Neural cell (in vitro differentiated cells): ENCODE data around the gene ACR. TPM values are rescaled to one million over a fixed set of nuclear protein-coding genes. Genes with fewer than 3 reads are reported as not detected.

Experiments
- H2AFZ ChIP-seq: fragments of 200-600, 300-800 bp; sonication (generic), shearing (Covaris generic); 2 replicates; pipeline ENCODE4 v1.6.0; 2014; ENCODE audit warnings: low read depth, mild to moderate bottlenecking, antibody characterized with exemption, low read length, moderate library complexity
- H3F3A ChIP-seq: fragments of 200-600 bp; shearing (Covaris generic); 2 replicates; pipeline ENCODE4 v1.6.1; 2016; ENCODE audit warnings: mild to moderate bottlenecking, moderate library complexity, mixed read lengths, antibody characterized with exemption, low read length; ENCODE audit not compliant: insufficient read depth, poor library complexity, severe bottlenecking
- H3K27ac ChIP-seq: fragments of 200-600, 300-800 bp; sonication (generic), shearing (Covaris generic); 2 replicates; pipeline ENCODE4 v1.5.1; 2014; ENCODE audit warnings: mild to moderate bottlenecking, low read length, moderate library complexity
- H3K27me3 ChIP-seq: fragments of 300-800, 200-600 bp; sonication (generic), shearing (Covaris generic); 2 replicates; pipeline ENCODE4 v1.6.0; 2014; ENCODE audit warnings: mild to moderate bottlenecking, low read depth, low read length, moderate library complexity; ENCODE audit not compliant: insufficient read depth
- H3K36me3 ChIP-seq: fragments of 300-800, 200-600 bp; sonication (generic), shearing (Covaris generic); 2 replicates; pipeline ENCODE4 v1.5.1; 2014; ENCODE audit warnings: mild to moderate bottlenecking, antibody characterized with exemption, low read length, moderate library complexity; ENCODE audit not compliant: insufficient read depth
- H3K4me2 ChIP-seq: fragments of 300-800, 200-600 bp; sonication (generic), shearing (Covaris generic); 2 replicates; pipeline ENCODE4 v1.6.0; 2014; ENCODE audit warnings: mild to moderate bottlenecking, low read length
- H3K4me3 ChIP-seq: fragments of 300-800, 200-600 bp; sonication (generic), shearing (Covaris generic); 2 replicates; pipeline ENCODE4 v1.5.1; 2014; ENCODE audit warnings: mild to moderate bottlenecking, low read length, moderate library complexity
- H3K79me2 ChIP-seq: fragments of 200-600 bp; shearing (Covaris generic); replicated peaks from 2 replicates; pipeline ENCODE4 v1.6.0; 2014; ENCODE audit warnings: mild to moderate bottlenecking, low read length, moderate library complexity; ENCODE audit not compliant: insufficient read depth
- H3K9ac ChIP-seq: fragments of 300-800, 200-600 bp; sonication (generic), shearing (Covaris generic); 2 replicates; pipeline ENCODE4 v1.6.1; 2016; ENCODE audit warnings: mild to moderate bottlenecking, low read length, mixed read lengths
- H3K9me2 ChIP-seq: fragments of 200-600 bp; shearing (Covaris generic); 2 replicates; pipeline ENCODE4 v1.6.1; 2016; ENCODE audit warnings: mild to moderate bottlenecking, low read length, mixed read lengths; ENCODE audit not compliant: insufficient read depth
- H3K9me3 ChIP-seq: fragments of 200-600, 300-800 bp; sonication (generic), shearing (Covaris generic); 2 replicates; pipeline ENCODE4 v1.6.1; 2016; ENCODE audit warnings: mild to moderate bottlenecking, mixed run types, low read length, moderate library complexity, mixed read lengths
- H4K20me1 ChIP-seq: fragments of 200-600 bp; shearing (Covaris generic); 2 replicates; pipeline ENCODE4 v1.6.1; 2016; ENCODE audit warnings: mild to moderate bottlenecking, mixed run types; ENCODE audit not compliant: insufficient read depth
- CTCF ChIP-seq: fragments of 450-650 bp; IDR thresholded peaks from 2 replicates; pipeline ENCODE4 v1.5.1; 2014; ENCODE audit warnings: antibody characterized with exemption, mild to moderate bottlenecking, moderate library complexity; ENCODE audit not compliant: poor library complexity, severe bottlenecking
- EP300 ChIP-seq: fragments of 450-650 bp; conservative IDR thresholded peaks from 2 replicates; pipeline ENCODE4 v1.6.1; 2014; ENCODE audit warnings: antibody characterized with exemption, mild to moderate bottlenecking, moderate library complexity; ENCODE audit not compliant: poor library complexity, severe bottlenecking
- EZH2 ChIP-seq: fragments of 200-600, 300-800 bp; shearing (Covaris generic), sonication (generic); IDR thresholded peaks from 2 replicates; pipeline ENCODE4 v1.6.1; 2014; ENCODE audit warnings: antibody characterized with exemption, low read length, borderline replicate concordance, mild to moderate bottlenecking; ENCODE audit not compliant: insufficient read depth, poor library complexity, severe bottlenecking
- MXI1 ChIP-seq: fragments of 450-650 bp; conservative IDR thresholded peaks from 2 replicates; pipeline ENCODE4 v1.6.1; 2014; ENCODE audit warnings: antibody characterized with exemption, mild to moderate bottlenecking; ENCODE audit not compliant: poor library complexity, severe bottlenecking
- POLR2AphosphoS5 ChIP-seq: IDR thresholded peaks from 2 replicates; pipeline ENCODE4 v1.6.1; 2012
- RAD21 ChIP-seq: fragments of 450-650 bp; conservative IDR thresholded peaks from 2 replicates; pipeline ENCODE4 v1.6.1; 2014; ENCODE audit warnings: antibody characterized with exemption, mild to moderate bottlenecking, moderate library complexity
- REST ChIP-seq: IDR thresholded peaks from 2 replicates; pipeline ENCODE4 v1.6.1; 2012; ENCODE audit warnings: borderline replicate concordance
- SMC3 ChIP-seq: fragments of 450-650 bp; conservative IDR thresholded peaks from 2 replicates; pipeline ENCODE4 v1.6.1; 2014; ENCODE audit warnings: antibody characterized with exemption, mild to moderate bottlenecking, moderate library complexity; ENCODE audit not compliant: poor library complexity
- TAF1 ChIP-seq: IDR thresholded peaks from 2 replicates; pipeline ENCODE4 v1.6.1; 2012; ENCODE audit warnings: low read depth
- polyA plus RNA-seq: library from polyadenylated mRNA; depleted of rRNA; stranded (reverse); fragments of >200 nt; gene quantifications from 2 replicates; pipeline ENCODE4 v1.2.3, GENCODE V29; 2014

The ACR gene
- polyA plus RNA-seq, 1 donor from 2014 or later: not detected

GRCh38 chr22:50734343-50734771, 3.6 kb upstream of the ACR start:
- no peaks in the 10 kb centered on the region for H4K20me1 ChIP-seq
- H3K4me2 ChIP-seq: no peak overlapping the region
- H3K27ac ChIP-seq: no peak overlapping the region
- no peaks in the 10 kb centered on the region for H3K9me3 ChIP-seq
- H3K4me3 ChIP-seq: no peak overlapping the region
- no peaks in the 10 kb centered on the region for H3K9me2 ChIP-seq
- H3F3A ChIP-seq: no peaks in the 10 kb centered on the region
- no peaks in the 10 kb centered on the region for H3K27me3 ChIP-seq
- H3K9ac ChIP-seq: no peak overlapping the region
- no peak for TF ChIP-seq RAD21
- TF ChIP-seq CTCF: no peak
- TF ChIP-seq EZH2: no peak
- TF ChIP-seq SMC3: no peak
- TF ChIP-seq REST: no peak
- no peak for TF ChIP-seq MXI1
- no peak for TF ChIP-seq TAF1
- TF ChIP-seq EP300: no peak
- TF ChIP-seq POLR2AphosphoS5: no peak
- H3K79me2 ChIP-seq: no peaks in the 10 kb centered on the region
- H3K36me3 ChIP-seq: no peaks in the 10 kb centered on the region
- no peak overlapping the region for H2AFZ ChIP-seq

- H3K4me2 ChIP-seq: no peak overlapping the region
- no peaks in the 10 kb centered on the region for H4K20me1 ChIP-seq
- no peak overlapping the region for H3K27ac ChIP-seq
- no peaks in the 10 kb centered on the region for H3K9me2 ChIP-seq
- TF ChIP-seq EZH2 (no peak), EP300 (no peak), REST (no peak), POLR2AphosphoS5 (no peak), TAF1 (no peak), SMC3 (no peak)
- no peaks in the 10 kb centered on the region for H3K36me3 ChIP-seq
- H2AFZ ChIP-seq: no peak overlapping the region
- H3K9ac ChIP-seq: no peak overlapping the region
- no peaks in the 10 kb centered on the region for H3F3A ChIP-seq
- H3K9me3 ChIP-seq: no peaks in the 10 kb centered on the region
- no peak overlapping the region for H3K4me3 ChIP-seq
- H3K27me3 ChIP-seq: no peaks in the 10 kb centered on the region
- no peaks in the 10 kb centered on the region for H3K79me2 ChIP-seq
Observed at GRCh38 chr22:50734986-50735738, 2.8 kb upstream of the ACR start.
